BE2C (cell line): ENCODE measurements around the gene CAMTA1.

Source experiments
- DNase-seq: peaks from one replicate; pipeline ENCODE4 v3.0.0-alpha.2; 2020
- H3K27me3 ChIP-seq: fragments of 250-450 bp; sonication (Bioruptor Pico); 2 replicates; pipeline ENCODE4 v1.5.1; 2020; ENCODE audit warnings: mild to moderate bottlenecking
- H3K36me3 ChIP-seq: fragments of 250-450 bp; sonication (Bioruptor Pico); 2 replicates; pipeline ENCODE4 v1.5.1; 2020; ENCODE audit warnings: mild to moderate bottlenecking
- H3K4me1 ChIP-seq: fragments of 250-450 bp; sonication (Bioruptor Pico); 2 replicates; pipeline ENCODE4 v1.5.1; 2020
- H3K4me3 ChIP-seq: 2 replicates; pipeline ENCODE4 v1.5.1; 2011; ENCODE audit warnings: low read depth, low read length
- H3K9me3 ChIP-seq: fragments of 250-450 bp; sonication (Bioruptor Pico); 2 replicates; pipeline ENCODE4 v1.5.1; 2020
- TF ChIP-seq, protein P1 (sequence below): IDR thresholded peaks from 2 replicates; pipeline ENCODE4 v1.5.1; 2012; ENCODE audit warnings: mild to moderate bottlenecking, low read depth, low read length

The CAMTA1 gene

GRCh38 chr1:7510389-7510931, 725.2 kb downstream of the CAMTA1 start:
- Histone ChIP-seq H3K4me3 (no peak overlapping the region), H3K27me3 (no peaks in the 10 kb centered on the region), H3K4me1 (no peaks in the 10 kb centered on the region; the same call in 1 of the 2 replicates), H3K36me3 (no peaks in the 10 kb centered on the region), H3K9me3 (no peaks in the 10 kb centered on the region)
- DNase-seq: no peak
- TF ChIP-seq, protein P1, sequence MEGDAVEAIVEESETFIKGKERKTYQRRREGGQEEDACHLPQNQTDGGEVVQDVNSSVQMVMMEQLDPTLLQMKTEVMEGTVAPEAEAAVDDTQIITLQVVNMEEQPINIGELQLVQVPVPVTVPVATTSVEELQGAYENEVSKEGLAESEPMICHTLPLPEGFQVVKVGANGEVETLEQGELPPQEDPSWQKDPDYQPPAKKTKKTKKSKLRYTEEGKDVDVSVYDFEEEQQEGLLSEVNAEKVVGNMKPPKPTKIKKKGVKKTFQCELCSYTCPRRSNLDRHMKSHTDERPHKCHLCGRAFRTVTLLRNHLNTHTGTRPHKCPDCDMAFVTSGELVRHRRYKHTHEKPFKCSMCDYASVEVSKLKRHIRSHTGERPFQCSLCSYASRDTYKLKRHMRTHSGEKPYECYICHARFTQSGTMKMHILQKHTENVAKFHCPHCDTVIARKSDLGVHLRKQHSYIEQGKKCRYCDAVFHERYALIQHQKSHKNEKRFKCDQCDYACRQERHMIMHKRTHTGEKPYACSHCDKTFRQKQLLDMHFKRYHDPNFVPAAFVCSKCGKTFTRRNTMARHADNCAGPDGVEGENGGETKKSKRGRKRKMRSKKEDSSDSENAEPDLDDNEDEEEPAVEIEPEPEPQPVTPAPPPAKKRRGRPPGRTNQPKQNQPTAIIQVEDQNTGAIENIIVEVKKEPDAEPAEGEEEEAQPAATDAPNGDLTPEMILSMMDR: no peak

DNA sequence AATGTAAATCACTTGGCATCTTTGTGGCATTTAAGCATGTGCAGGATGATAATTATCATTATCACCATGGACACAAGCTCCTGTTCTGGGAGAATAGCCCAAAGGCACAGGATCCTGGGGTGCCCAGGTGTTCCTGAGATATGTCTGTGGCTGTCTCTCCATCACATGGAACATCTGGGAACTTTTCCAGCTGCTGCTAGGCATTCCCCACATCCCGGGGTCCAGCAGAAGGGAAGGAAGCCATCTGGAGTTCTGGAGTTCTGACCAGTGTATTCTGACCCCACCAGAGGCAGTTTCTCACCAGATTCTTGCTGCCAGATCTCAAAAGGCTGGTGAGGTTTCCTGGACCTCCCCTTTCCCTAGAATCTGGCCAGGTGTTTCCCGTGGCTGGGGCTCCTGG, 726.1 kb downstream of the CAMTA1 start:
- no peaks in the 10 kb centered on the region for H3K9me3 ChIP-seq
- no peak for DNase-seq
- peaks cover under 1% of the 10 kb centered on the region; the same call in 1 of the 2 replicates for H3K4me1 ChIP-seq
- no peaks in the 10 kb centered on the region for H3K27me3 ChIP-seq
- TF ChIP-seq, protein P1: no peak
- no peak overlapping the region for H3K4me3 ChIP-seq
- H3K36me3 ChIP-seq: no peaks in the 10 kb centered on the region

DNA sequence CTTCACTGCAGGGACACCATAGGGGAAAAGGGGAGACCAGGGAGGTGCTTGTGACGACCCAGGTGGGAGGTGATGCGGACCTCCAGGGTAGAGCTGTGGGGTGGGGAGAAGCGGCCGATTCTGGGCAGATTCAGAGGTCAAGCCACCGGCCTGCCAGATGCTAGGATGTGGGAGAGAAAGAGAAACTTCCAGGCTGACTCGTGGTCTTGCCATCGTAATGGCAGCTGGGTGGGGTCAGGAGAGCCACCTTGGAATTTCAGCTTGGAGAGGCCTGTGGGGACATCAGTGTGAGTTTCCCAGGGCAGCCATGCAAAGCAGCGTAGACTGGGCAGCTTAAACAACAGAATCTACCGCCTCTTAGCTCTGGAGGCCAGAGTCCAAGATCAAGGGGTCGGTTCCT, 727.8 kb downstream of the CAMTA1 start:
- H3K4me3 ChIP-seq: no peak overlapping the region

DNA sequence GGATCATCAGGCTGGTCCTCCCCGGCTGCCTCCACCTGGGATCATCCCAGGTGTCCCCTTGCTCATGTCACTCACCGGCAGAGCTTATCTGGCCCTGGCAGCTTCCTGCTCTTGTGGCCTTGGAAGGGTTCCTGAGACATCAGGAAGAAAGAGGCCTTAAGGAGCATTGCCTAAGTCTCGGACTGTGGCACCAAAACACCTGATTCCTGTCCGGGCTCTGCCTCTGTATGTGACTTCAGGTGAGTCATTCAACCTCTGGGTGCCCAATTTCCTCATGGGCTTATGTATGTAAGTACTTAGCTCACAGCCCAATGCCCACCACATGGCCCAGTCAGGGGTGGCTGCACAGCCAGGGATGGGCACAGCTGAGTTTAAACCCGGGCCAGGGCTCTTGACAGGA, 729.9 kb downstream of the CAMTA1 start:
- Histone ChIP-seq H3K27me3 (no peaks in the 10 kb centered on the region), H3K4me1 (peaks cover 3% of the 10 kb centered on the region; the same call in 1 of the 2 replicates), H3K36me3 (no peaks in the 10 kb centered on the region), H3K9me3 (no peaks in the 10 kb centered on the region), H3K4me3 (no peak overlapping the region)
- TF ChIP-seq, protein P1: no peak
- DNase-seq: no peak

More for the DNA sequence above, 727.8 kb downstream of the CAMTA1 start:
- H3K9me3 ChIP-seq: no peaks in the 10 kb centered on the region
- no peaks in the 10 kb centered on the region for H3K27me3 ChIP-seq
- TF ChIP-seq, protein P1: no peak
- no peak for DNase-seq
- H3K36me3 ChIP-seq: no peaks in the 10 kb centered on the region
- peaks cover 3% of the 10 kb centered on the region; the same call in 1 of the 2 replicates for H3K4me1 ChIP-seq

DNA sequence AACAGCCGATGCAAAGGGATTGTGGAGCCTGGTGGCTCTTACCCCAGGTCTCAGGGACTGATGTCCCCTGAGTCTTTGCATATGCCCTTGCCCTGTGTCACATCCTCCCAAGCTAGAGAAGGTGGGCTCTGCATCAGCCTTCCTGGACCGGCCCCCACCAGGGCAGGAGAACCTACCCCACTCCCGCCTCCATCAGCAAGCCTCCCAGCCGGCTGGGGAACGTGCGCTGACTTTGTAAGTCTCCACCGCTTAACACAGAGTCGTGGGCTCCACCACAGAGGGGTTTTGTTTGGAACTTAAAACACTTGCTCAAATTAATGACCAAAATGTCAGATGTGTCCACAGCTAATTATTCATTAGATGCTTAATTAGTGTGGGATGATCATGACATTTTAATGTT, 730.6 kb downstream of the CAMTA1 start:
- Histone ChIP-seq H3K4me3 (no peak overlapping the region), H3K9me3 (no peaks in the 10 kb centered on the region), H3K27me3 (no peaks in the 10 kb centered on the region), H3K4me1 (peaks cover 3% of the 10 kb centered on the region; the same call in 1 of the 2 replicates), H3K36me3 (no peaks in the 10 kb centered on the region)
- no peak for DNase-seq
- TF ChIP-seq, protein P1: no peak

DNA sequence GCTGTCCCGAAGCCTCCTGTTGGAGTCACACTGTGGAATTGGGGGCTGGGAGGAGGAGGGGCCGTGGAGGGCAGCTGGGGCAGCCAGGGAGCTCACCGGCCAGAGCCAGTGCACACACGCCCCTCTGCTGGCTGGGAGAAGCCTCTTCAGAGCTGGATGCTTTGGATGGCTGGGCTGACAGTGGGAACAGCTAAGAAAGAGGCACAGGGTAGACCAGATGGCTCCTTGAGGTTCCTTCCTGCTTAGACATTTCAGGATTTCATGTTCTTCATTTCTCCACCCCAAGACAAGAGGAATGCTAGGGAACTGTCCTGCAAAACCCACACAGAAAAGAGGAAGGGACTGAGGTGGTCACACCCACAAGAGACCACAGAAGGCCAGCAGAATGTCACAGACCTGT, 731.1 kb downstream of the CAMTA1 start:
- no peaks in the 10 kb centered on the region for H3K27me3 ChIP-seq
- peak; percentile 44 for DNase-seq

More for the DNA sequence above, 731.1 kb downstream of the CAMTA1 start:
- Histone ChIP-seq H3K4me1 (peaks cover 3% of the 10 kb centered on the region; the same call in 1 of the 2 replicates), H3K4me3 (no peak overlapping the region), H3K36me3 (no peaks in the 10 kb centered on the region), H3K9me3 (no peaks in the 10 kb centered on the region)
- TF ChIP-seq, protein P1: peak; percentile 24
